Fibroblast of the aortic adventitia (primary cell): ENCODE data around the gene SSH2. TPM values are rescaled to one million over a fixed set of nuclear protein-coding genes. Genes with fewer than 3 reads are reported as not detected.
"Not testable (repeated sequence)": the region's sequence is repeated elsewhere in the genome, so short reads cannot be mapped to it uniquely, and the experiment has no call there.

Experiments used
- DNase-seq: peaks from one replicate; pipeline ENCODE4 v3.0.0-alpha.2; 2010; ENCODE audit warnings: low read depth
- H3K4me3 ChIP-seq: 2 replicates; pipeline ENCODE4 v1.5.1; 2011; ENCODE audit warnings: low read depth, mild to moderate bottlenecking, control low read depth, low read length, moderate library complexity
- total RNA-seq: library from RNA; depleted of rRNA; stranded (reverse); fragments of >200 nt; gene quantifications from 2 replicates; pipeline ENCODE4 v1.2.3, GENCODE V29; 2012; ENCODE audit warnings: low replicate concordance
- TF ChIP-seq, protein P1 (sequence below): IDR thresholded peaks from 2 replicates; pipeline ENCODE4 v1.5.1; 2011; ENCODE audit warnings: mild to moderate bottlenecking, low read length, control low read depth, inconsistent platforms; ENCODE audit not compliant: insufficient read depth

The SSH2 gene
- total RNA-seq, 1 donor, result 21.1 TPM

DNA sequence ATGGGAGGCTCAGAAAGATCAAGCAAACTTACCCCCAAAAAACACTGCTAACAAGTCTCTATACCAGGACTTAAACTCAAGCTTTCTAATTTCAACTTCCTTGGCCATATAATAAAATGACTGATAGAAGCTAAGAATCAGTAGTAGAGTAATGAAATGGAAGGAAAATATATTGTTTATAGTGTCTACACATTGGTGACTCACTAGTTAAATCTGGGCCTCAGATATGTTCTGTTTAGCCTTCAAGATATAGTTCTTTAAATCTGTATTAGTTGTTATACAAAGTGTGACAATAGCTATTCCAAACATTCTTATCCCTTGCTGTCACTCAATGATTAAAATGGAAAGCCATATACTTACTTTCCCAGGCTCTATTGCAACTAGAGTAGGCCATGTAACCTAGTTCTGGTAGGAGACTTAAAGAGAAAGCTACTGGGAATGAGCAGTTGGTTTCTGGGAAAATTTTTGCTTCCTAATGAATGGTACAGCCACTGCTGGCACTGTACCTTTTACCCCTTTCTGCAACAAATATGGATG lies 18.3 kb downstream of the SSH2 start:
- no peak overlapping the region for H3K4me3 ChIP-seq
- peak; percentile 17 for DNase-seq
- TF ChIP-seq, protein P1, sequence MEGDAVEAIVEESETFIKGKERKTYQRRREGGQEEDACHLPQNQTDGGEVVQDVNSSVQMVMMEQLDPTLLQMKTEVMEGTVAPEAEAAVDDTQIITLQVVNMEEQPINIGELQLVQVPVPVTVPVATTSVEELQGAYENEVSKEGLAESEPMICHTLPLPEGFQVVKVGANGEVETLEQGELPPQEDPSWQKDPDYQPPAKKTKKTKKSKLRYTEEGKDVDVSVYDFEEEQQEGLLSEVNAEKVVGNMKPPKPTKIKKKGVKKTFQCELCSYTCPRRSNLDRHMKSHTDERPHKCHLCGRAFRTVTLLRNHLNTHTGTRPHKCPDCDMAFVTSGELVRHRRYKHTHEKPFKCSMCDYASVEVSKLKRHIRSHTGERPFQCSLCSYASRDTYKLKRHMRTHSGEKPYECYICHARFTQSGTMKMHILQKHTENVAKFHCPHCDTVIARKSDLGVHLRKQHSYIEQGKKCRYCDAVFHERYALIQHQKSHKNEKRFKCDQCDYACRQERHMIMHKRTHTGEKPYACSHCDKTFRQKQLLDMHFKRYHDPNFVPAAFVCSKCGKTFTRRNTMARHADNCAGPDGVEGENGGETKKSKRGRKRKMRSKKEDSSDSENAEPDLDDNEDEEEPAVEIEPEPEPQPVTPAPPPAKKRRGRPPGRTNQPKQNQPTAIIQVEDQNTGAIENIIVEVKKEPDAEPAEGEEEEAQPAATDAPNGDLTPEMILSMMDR, result no peak

DNA sequence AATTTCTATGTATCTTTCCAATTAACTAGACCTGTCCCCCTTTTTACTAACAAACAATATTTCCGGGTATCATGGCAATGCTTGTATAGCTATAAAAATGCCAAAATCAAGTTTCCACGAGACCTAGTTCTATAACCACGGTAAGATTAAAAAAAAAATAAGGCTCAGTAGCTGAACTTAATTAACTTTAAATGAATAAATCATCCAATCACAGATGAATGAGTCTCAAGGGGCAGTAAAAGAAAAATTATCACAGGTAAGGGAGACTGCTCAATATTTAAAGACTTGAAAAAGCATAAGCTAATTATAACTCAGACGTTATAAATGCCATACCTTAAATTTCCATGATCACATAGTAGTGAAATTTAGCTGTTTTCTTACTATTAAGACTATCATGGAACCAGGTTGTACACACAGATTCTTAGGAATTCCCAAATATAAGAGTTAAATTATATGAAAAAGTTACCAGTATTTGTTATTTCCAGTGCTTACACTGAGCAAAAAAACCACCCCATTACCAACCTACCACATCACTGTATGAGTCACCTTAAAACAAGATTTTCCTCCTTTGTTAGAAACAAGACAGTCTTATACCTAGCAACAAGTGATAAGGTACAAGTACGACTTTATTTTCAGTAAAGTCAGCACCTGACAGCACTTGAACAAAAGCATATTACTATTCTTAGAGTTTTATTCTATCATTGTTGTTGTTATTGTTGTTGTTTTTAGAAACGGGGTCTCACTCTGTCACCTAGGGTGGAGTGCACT lies 20.6 kb downstream of the SSH2 start:
- H3K4me3 ChIP-seq, result no peak overlapping the region
- DNase-seq, result no peak
- TF ChIP-seq, protein P1, result no peak

DNA sequence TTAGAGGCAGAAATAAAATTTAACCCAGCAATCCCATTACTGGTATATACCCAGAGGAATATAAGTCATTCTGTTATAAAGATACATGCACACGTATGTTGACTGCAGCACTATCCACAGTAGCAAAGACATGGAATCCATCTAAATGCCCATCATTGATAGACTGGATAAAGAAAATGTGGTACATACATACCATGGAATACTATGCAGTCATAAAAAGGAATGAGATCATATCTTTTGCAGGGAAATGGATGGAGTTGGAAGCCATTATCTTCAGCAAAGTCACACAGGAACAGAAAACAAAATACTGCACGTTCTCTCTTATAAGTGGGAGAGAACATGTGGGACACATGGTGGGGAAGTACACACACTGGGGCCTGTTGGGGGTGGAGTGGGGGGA lies 23.1 kb downstream of the SSH2 start:
- no peak overlapping the region for H3K4me3 ChIP-seq
- DNase-seq, result no peak
- TF ChIP-seq, protein P1, result no peak

DNA sequence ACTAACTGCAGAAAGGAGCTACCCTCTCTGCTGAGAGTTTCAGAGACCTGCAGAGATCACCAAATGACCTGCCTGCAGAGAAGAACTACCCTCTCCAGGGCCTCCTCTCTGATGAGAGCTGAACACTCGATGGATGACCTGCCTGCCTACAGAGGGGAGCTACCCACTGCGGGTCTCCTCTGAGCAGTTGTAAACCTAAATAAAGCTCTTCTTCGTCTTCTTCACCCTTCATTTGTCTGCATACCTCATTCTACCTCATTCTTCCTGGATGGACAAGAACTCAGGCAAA lies 24.2 kb downstream of the SSH2 start:
- no peak for DNase-seq
- H3K4me3 ChIP-seq, result no peak overlapping the region
- TF ChIP-seq, protein P1, result no peak

DNA sequence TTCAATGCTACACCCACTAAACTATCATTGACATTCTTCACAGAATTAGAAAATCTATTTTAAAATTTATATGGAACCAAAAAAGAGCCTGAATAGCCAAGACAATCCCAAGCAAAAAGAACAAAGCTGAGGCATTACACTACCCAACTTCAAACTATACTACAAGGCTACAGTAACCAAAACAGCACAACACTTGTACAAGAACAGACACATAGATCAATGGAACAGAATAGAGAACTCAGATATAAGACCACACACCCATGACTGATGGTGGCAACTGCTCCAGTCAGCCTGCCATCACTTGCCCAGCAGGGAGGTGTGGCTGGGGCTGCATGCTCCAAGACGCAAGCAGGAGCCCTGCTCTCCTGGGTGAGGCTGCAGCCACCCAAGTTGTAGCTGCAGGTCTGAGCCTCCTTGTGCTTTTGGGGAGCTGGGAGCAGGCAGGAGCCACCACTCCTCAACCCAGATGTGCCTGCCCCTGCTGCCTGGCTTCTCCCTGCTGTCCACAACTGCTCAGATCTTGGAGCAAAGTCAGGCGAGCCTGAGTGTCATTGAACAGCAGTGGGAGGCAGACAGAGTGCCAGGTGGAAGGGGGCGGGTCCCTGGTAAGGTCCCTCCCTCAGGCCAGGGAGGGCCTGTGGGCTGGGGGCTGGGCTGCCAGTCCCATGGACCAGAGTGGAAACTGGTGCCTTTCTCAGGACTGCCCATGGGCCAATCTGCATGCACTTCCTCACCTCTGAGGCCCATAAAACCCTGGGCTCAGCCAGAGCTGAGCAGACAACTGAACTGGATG lies 24.7 kb downstream of the SSH2 start:
- DNase-seq, result no peak
- TF ChIP-seq, protein P1, result no peak

DNA sequence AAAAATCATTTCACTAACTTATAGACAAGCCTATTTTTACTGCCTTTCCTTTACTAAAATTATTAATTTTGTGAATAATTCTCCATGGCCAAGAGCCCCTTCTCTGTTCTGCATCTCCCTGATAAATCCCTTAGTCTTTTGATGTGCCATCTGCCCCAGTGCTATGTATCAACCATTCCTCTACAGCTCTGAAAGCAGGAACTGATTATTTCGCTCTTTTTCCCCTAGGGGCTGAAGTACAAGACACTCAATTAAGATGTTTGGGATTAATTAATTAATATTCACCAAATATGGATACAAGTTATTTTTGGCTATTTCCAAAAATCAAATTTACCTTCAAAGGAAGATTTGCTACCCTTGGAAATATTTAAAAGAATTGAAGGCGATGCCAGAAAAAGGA lies 26.6 kb downstream of the SSH2 start:
- TF ChIP-seq, protein P1, result no peak
- no peak overlapping the region for H3K4me3 ChIP-seq
- DNase-seq, result no peak

More for the DNA sequence above, 24.7 kb downstream of the SSH2 start:
- H3K4me3 ChIP-seq, result no peak overlapping the region

DNA sequence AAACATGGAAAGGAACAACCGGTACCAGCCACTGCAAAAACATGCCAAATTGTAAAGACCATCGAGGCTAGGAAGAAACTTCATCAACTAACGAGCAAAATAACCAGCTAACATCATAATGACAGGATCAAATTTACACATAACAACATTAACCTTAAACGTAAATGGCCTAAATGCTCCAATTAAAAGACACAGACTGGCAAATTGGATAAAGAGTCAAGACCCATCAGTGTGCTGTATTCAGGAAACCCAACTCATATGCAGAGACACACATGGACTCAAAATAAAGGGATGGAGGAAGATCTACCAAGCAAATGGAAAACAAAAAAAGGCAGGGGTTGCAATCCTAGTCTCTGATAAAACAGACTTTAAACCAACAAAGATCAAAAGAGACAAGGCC lies 32.9 kb downstream of the SSH2 start:
- H3K4me3 ChIP-seq, DNase-seq: not testable (repeated sequence)
